Keratinocyte (primary cell): ENCODE results near the gene TRPV4. TPM values are rescaled to one million over a fixed set of nuclear protein-coding genes. Genes with fewer than 3 reads are reported as not detected.

ENCODE experiments used
- DNase-seq: peaks from one replicate; pipeline ENCODE4 v3.0.0-alpha.2; 2011; ENCODE audit warnings: low read depth, missing footprints, low spot score
- FAIRE-seq: peaks from 2 replicates; lab custom pipeline; 2011; peaks lifted over from hg19 to GRCh38; lab: Jason Lieb, UNC
- H2AFZ ChIP-seq: 2 replicates; pipeline ENCODE4 v1.6.0; 2012; ENCODE audit warnings: low read length, control low read depth, inconsistent platforms; ENCODE audit not compliant: control insufficient read depth
- H3K27ac ChIP-seq: 2 replicates; pipeline ENCODE4 v1.5.1; 2011; ENCODE audit warnings: low read length; ENCODE audit not compliant: control insufficient read depth, insufficient read depth
- H3K27me3 ChIP-seq: 3 replicates; pipeline ENCODE4 v1.6.0; 2011; ENCODE audit warnings: low read length; ENCODE audit not compliant: control insufficient read depth, insufficient read depth; ENCODE audit errors: extremely low read depth
- H3K36me3 ChIP-seq, 2 experiments: 2 replicates in 1 of 2; 3 replicates in 1 of 2; pipeline ENCODE4 v1.5.1; 2011; ENCODE audit warnings: low read length in 2 of 2, mild to moderate bottlenecking in 1 of 2; ENCODE audit not compliant: control insufficient read depth in 2 of 2, insufficient read depth in 2 of 2; ENCODE audit errors: extremely low read depth in 1 of 2
- H3K4me1 ChIP-seq: 3 replicates; pipeline ENCODE4 v1.5.1; 2011; ENCODE audit warnings: low read length; ENCODE audit not compliant: control insufficient read depth, insufficient read depth; ENCODE audit errors: extremely low read depth
- H3K4me2 ChIP-seq: 3 replicates; pipeline ENCODE4 v1.6.0; 2011; ENCODE audit warnings: low read depth, low read length; ENCODE audit not compliant: control insufficient read depth, insufficient read depth; ENCODE audit errors: extremely low read depth
- H3K4me3 ChIP-seq, 3 experiments: fragments of 200-600 bp in 1 of 3; sonication (generic) in 1 of 3; 2 replicates in 2 of 3; 3 replicates in 1 of 3; pipeline ENCODE4 v1.5.1; 2011 to 2016; ENCODE audit warnings: low read length in 3 of 3, mild to moderate bottlenecking in 3 of 3, control low read depth in 2 of 3, inconsistent platforms in 1 of 3, low read depth in 1 of 3, mixed read lengths in 1 of 3, mixed run types in 1 of 3, moderate library complexity in 1 of 3; ENCODE audit not compliant: control insufficient read depth in 2 of 3, insufficient read depth in 2 of 3; ENCODE audit errors: extremely low read depth in 1 of 3
- H3K79me2 ChIP-seq: 2 replicates; pipeline ENCODE4 v1.6.0; 2012; ENCODE audit warnings: low read length; ENCODE audit not compliant: control insufficient read depth, insufficient read depth
- H3K9ac ChIP-seq: 3 replicates; pipeline ENCODE4 v1.6.0; 2011; ENCODE audit warnings: low read length; ENCODE audit not compliant: control insufficient read depth, insufficient read depth; ENCODE audit errors: extremely low read depth
- H3K9me1 ChIP-seq: 3 replicates; pipeline ENCODE4 v1.6.0; 2011; ENCODE audit warnings: low read length; ENCODE audit not compliant: control insufficient read depth, insufficient read depth; ENCODE audit errors: extremely low read depth
- H3K9me3 ChIP-seq: 2 replicates; pipeline ENCODE4 v1.5.1; 2012; ENCODE audit warnings: low read depth, low read length; ENCODE audit not compliant: control insufficient read depth
- H4K20me1 ChIP-seq: 3 replicates; pipeline ENCODE4 v1.6.0; 2011; ENCODE audit warnings: low read length; ENCODE audit not compliant: control insufficient read depth, insufficient read depth; ENCODE audit errors: extremely low read depth
- EZH2 ChIP-seq: IDR thresholded peaks from one replicate; pipeline ENCODE4 v1.6.1; 2012; ENCODE audit warnings: inconsistent platforms, mild to moderate bottlenecking, low read length, moderate library complexity
- dilution Hi-C: fragments of 300-500 bp; cut with MboI; formaldehyde crosslinking; loops from one replicate; pipeline ENCODE4 v1.7.0; 2020; ENCODE audit warnings: low sequenced_read_pairs; ENCODE audit not compliant: extremely low pct_ligation_motif_present
- polyA plus RNA-seq, 5 experiments: library from polyadenylated mRNA; depleted of rRNA in 3 of 5; stranded (reverse) in 3 of 5; stranded (forward) in 1 of 5; unstranded in 1 of 5; fragments of >200 nt; gene quantifications; 1 replicate in 1 of 5; 2 replicates in 3 of 5; 3 replicates in 1 of 5; pipeline versions ENCODE4 v1.2.1 to v1.2.3, GENCODE V29; 2011 to 2012; ENCODE audit warnings: missing spikeins in 2 of 5, low read depth in 1 of 5, low replicate concordance in 1 of 5
- TF ChIP-seq, protein P1 (sequence below), 3 experiments: IDR thresholded peaks in 1 of 3; conservative IDR thresholded peaks in 1 of 3; optimal IDR thresholded peaks in 1 of 3; 2 replicates in 2 of 3; 3 replicates in 1 of 3; pipeline versions ENCODE3 to v1.5.1; 2011; ENCODE audit warnings: low read length in 3 of 3, mild to moderate bottlenecking in 3 of 3, moderate library complexity in 2 of 3, control low read depth in 1 of 3, inconsistent platforms in 1 of 3; ENCODE audit not compliant: insufficient read depth in 2 of 3; ENCODE audit errors: extremely low read depth in 1 of 3

Gene TRPV4
- polyA plus RNA-seq, 1 donor (not counting 4 experiments of a cell fraction or from before 2014, with no cell fraction given): 0.46 TPM

DNA sequence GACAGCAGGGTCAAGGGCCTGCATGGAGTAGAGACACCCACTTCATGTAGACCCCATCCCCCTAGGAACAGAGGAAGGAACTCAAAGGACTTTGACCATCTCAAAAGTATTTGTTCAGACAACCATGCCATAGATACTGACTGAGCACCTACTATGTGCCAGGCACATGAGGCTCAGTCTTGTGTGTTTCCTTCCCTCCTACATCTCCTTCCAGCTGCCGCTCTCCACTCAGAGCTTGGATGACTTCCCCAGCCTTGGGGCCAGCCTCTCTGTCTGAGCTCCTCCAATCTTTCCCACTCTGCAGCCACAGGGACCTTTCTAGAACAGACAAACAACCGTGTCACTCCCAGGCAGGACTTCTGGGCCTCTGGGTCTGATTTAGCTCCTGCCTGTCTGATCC, 2.5 kb downstream of the TRPV4 start:
- dilution Hi-C loops: no loop called here
- Histone ChIP-seq H3K27me3 (peaks cover 12% of the 10 kb centered on the region), H3K36me3 (no peaks in the 10 kb centered on the region), H3K27ac (no peak overlapping the region), H3K4me3 (no peak overlapping the region), H3K4me1 (no peaks in the 10 kb centered on the region), H3K9me3 (no peaks in the 10 kb centered on the region), H4K20me1 (no peaks in the 10 kb centered on the region), H3K9ac (no peak overlapping the region), H2AFZ (no peak overlapping the region), H3K4me2 (no peak overlapping the region), H3K79me2 (no peaks in the 10 kb centered on the region), H3K9me1 (no peaks in the 10 kb centered on the region)
- TF ChIP-seq, protein P1, sequence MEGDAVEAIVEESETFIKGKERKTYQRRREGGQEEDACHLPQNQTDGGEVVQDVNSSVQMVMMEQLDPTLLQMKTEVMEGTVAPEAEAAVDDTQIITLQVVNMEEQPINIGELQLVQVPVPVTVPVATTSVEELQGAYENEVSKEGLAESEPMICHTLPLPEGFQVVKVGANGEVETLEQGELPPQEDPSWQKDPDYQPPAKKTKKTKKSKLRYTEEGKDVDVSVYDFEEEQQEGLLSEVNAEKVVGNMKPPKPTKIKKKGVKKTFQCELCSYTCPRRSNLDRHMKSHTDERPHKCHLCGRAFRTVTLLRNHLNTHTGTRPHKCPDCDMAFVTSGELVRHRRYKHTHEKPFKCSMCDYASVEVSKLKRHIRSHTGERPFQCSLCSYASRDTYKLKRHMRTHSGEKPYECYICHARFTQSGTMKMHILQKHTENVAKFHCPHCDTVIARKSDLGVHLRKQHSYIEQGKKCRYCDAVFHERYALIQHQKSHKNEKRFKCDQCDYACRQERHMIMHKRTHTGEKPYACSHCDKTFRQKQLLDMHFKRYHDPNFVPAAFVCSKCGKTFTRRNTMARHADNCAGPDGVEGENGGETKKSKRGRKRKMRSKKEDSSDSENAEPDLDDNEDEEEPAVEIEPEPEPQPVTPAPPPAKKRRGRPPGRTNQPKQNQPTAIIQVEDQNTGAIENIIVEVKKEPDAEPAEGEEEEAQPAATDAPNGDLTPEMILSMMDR (optimal IDR thresholded peaks at IDR 0.05 in 1 of 3, IDR thresholded peaks at IDR 0.05 in 1 of 3, conservative IDR thresholded peaks at IDR 0.05 in 1 of 3; ENCODE audit: extremely low read depth in 1 of 3, insufficient read depth in 2 of 3, low read length in 3 of 3): no peak
- TF ChIP-seq EZH2: peak; percentile 1
- DNase-seq (no peak), FAIRE-seq (no peak)

DNA sequence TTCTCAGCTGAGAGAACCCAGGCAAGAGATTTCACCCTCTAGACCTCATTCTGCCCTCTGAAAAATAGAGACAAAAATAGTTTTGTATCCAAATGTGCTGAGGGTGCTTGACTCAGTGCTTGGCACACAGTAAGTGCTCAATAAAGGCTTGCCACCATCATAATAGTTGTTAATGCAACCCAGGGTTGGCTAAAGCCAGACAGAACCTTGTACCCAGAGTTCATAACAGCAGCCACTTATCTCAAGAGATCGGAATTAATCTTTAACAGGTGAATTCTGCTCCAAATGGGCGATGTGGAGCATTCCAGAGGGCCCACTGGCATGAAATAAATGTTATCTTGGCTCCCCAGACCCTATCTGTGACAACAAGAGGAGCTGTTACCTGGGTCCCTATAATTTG, 2.9 kb downstream of the TRPV4 start:
- FAIRE-seq: no peak
- dilution Hi-C loops: no loop called here
- H3K4me1 ChIP-seq: no peaks in the 10 kb centered on the region

More for the DNA sequence above, 2.9 kb downstream of the TRPV4 start:
- Histone ChIP-seq H3K36me3 (no peaks in the 10 kb centered on the region), H3K9ac (no peak overlapping the region), H3K27me3 (peaks cover 12% of the 10 kb centered on the region), H3K27ac (no peak overlapping the region), H3K79me2 (no peaks in the 10 kb centered on the region), H3K9me3 (no peaks in the 10 kb centered on the region), H3K4me2 (no peak overlapping the region), H2AFZ (no peak overlapping the region), H4K20me1 (no peaks in the 10 kb centered on the region), H3K9me1 (no peaks in the 10 kb centered on the region), H3K4me3 (no peak overlapping the region)
- TF ChIP-seq EZH2: no peak
- TF ChIP-seq, protein P1 (optimal IDR thresholded peaks at IDR 0.05 in 1 of 3, IDR thresholded peaks at IDR 0.05 in 1 of 3, conservative IDR thresholded peaks at IDR 0.05 in 1 of 3; ENCODE audit: extremely low read depth in 1 of 3, insufficient read depth in 2 of 3, low read length in 3 of 3): no peak
- DNase-seq: no peak
